Activated CD4-positive, CD25-positive, alpha-beta regulatory T cell treated with anti-CD3 and anti-CD28 coated beads, Interleukin-2, amount 50 U/mL, for 72 hours (primary cell): ENCODE results near the gene CDH5.
A peak's percentile ranks its signal among the peaks of the same experiment; 100 is the strongest.
"Not testable (repeated sequence)": the region's sequence is repeated elsewhere in the genome, so short reads cannot be mapped to it uniquely, and the experiment has no call there.

Experiments
- DNase-seq: peaks from one replicate; pipeline ENCODE4 v3.0.0; 2021

CDH5 gene

GRCh38 chr16:66366433-66367299, at the start of gene CDH5:
Gene CDH5, plus strand, starts transcription at chr16:66366691. Its CDS starts 12,647 bp downstream, at chr16:66379338.
- DNase-seq: no peak

- DNase-seq: no peak
Measured at GRCh38 chr16:66318505-66318904, 48.0 kb upstream of the CDH5 start.

- DNase-seq: no peak
Measured at GRCh38 chr16:66320774-66321173, 45.7 kb upstream of the CDH5 start.

- DNase-seq: no peak
Measured at GRCh38 chr16:66322174-66322573, 44.3 kb upstream of the CDH5 start.

GRCh38 chr16:66324815-66325515, 41.5 kb upstream of the CDH5 start:
- no peak for DNase-seq

GRCh38 chr16:66325717-66326376, 40.6 kb upstream of the CDH5 start:
- DNase-seq: no peak

- DNase-seq: no peak
Measured at GRCh38 chr16:66326991-66327513, 39.4 kb upstream of the CDH5 start.

- DNase-seq: no peak
Measured at GRCh38 chr16:66328282-66328681, 38.2 kb upstream of the CDH5 start.

- DNase-seq: not testable (repeated sequence)
Measured at GRCh38 chr16:66331464-66331863, 35.0 kb upstream of the CDH5 start.

- DNase-seq: no peak
Measured at GRCh38 chr16:66332634-66333610, 33.6 kb upstream of the CDH5 start.

- DNase-seq: no peak
Measured at GRCh38 chr16:66334853-66335574, 31.5 kb upstream of the CDH5 start.

GRCh38 chr16:66335704-66336329, 30.7 kb upstream of the CDH5 start:
- DNase-seq: no peak

GRCh38 chr16:66337463-66338188, 28.9 kb upstream of the CDH5 start:
- no peak for DNase-seq

GRCh38 chr16:66342294-66342900, 24.1 kb upstream of the CDH5 start:
- DNase-seq: no peak

- DNase-seq: peak; percentile 41
Measured at GRCh38 chr16:66344533-66345145, 21.9 kb upstream of the CDH5 start.

GRCh38 chr16:66346221-66346620, 20.3 kb upstream of the CDH5 start:
- no peak for DNase-seq

- DNase-seq: no peak
Measured at GRCh38 chr16:66352304-66352703, 14.2 kb upstream of the CDH5 start.

- DNase-seq: no peak
Measured at GRCh38 chr16:66353055-66353454, 13.4 kb upstream of the CDH5 start.
